Activated CD4-positive, alpha-beta memory T cell treated with anti-CD3 and anti-CD28 coated beads for 36 hours (primary cell): ENCODE measurements around the gene KRT78. TPM values are rescaled to one million over a fixed set of nuclear protein-coding genes. Genes with fewer than 3 reads are reported as not detected.

Experiments
- CTCF ChIA-PET: fragments of 350-600 bp; sonication (Branson Sonifier 250); formaldehyde crosslinking; loops from one replicate; lab custom pipeline; 2021; ENCODE audit warnings: antibody characterized with exemption, inconsistent platforms; lab: Charles Lee
- POLR2A ChIA-PET: fragments of 350-600 bp; sonication (Branson Sonifier 250); formaldehyde crosslinking; loops from one replicate; lab custom pipeline; 2021; ENCODE audit warnings: antibody characterized with exemption; lab: Charles Lee
- DNase-seq: peaks from one replicate; pipeline ENCODE4 v3.0.0-alpha.2; 2020
- H3K27ac Mint-ChIP-seq: one replicate; pipeline ENCODE4 v1.8.0; 2021; ENCODE audit warnings: mixed read lengths
- H3K27me3 Mint-ChIP-seq: one replicate; pipeline ENCODE4 v1.8.0; 2021; ENCODE audit warnings: mixed read lengths
- H3K36me3 Mint-ChIP-seq: one replicate; pipeline ENCODE4 v1.8.0; 2021; ENCODE audit warnings: mixed read lengths
- H3K4me1 Mint-ChIP-seq: one replicate; pipeline ENCODE4 v1.8.0; 2021; ENCODE audit warnings: low read depth, mixed read lengths
- H3K4me3 Mint-ChIP-seq: one replicate; pipeline ENCODE4 v1.8.0; 2021; ENCODE audit warnings: mild to moderate bottlenecking, mixed read lengths
- H3K9me3 Mint-ChIP-seq: one replicate; pipeline ENCODE4 v1.8.0; 2021; ENCODE audit warnings: mixed read lengths
- intact Hi-C: fragments of 100-400 bp; cut with micrococcal nuclease; formaldehyde crosslinking; loops from one replicate; pipeline ENCODE4 v1.15.1; 2023
- total RNA-seq, 2 experiments: library from RNA; stranded (reverse); gene quantifications; one replicate each; pipeline ENCODE4 v1.2.3, GENCODE V29; 2021

Gene KRT78
- total RNA-seq, 2 experiments from 2014 or later: not detected

- CTCF ChIA-PET: no interaction called here
- Mint-ChIP-seq H3K4me3 (no peak overlapping the region), H3K4me1 (no peaks in the 10 kb centered on the region), H3K9me3 (no peaks in the 10 kb centered on the region), H3K27ac (no peak overlapping the region), H3K27me3 (peaks cover 2% of the 10 kb centered on the region), H3K36me3 (no peaks in the 10 kb centered on the region)
- POLR2A ChIA-PET: no interaction called here
- DNase-seq: no peak
- intact Hi-C loops: no loop called here
These were observed 30.4 kb downstream of the KRT78 start for GRCh38 chr12:52818388-52818787.

- no peak overlapping the region for H3K27ac Mint-ChIP-seq
- no peaks in the 10 kb centered on the region for H3K4me1 Mint-ChIP-seq
- ChIA-PET POLR2A (no interaction called here), CTCF (interaction anchor here (0.6 kb wide), 1 partner anchor 988 kb away, joined by 5 read pairs; no protein-coding TSS in a partner anchor)
- H3K36me3 Mint-ChIP-seq: no peaks in the 10 kb centered on the region
- no peaks in the 10 kb centered on the region for H3K9me3 Mint-ChIP-seq
- intact Hi-C loops: no loop called here
- no peak overlapping the region for H3K4me3 Mint-ChIP-seq
- peaks cover 2% of the 10 kb centered on the region for H3K27me3 Mint-ChIP-seq
- no peak for DNase-seq
These were observed 31.0 kb downstream of the KRT78 start for GRCh38 chr12:52817699-52818238.

- H3K4me1 Mint-ChIP-seq: no peaks in the 10 kb centered on the region
- CTCF ChIA-PET: interaction anchor here (0.6 kb wide), 1 partner anchor 987 kb away, joined by 5 read pairs; no protein-coding TSS in a partner anchor
- no peak overlapping the region for H3K4me3 Mint-ChIP-seq
- H3K36me3 Mint-ChIP-seq: no peaks in the 10 kb centered on the region
- POLR2A ChIA-PET: no interaction called here
- H3K27ac Mint-ChIP-seq: no peak overlapping the region
- peaks cover 2% of the 10 kb centered on the region for H3K27me3 Mint-ChIP-seq
- DNase-seq: no peak
- intact Hi-C loops: no loop called here
- no peaks in the 10 kb centered on the region for H3K9me3 Mint-ChIP-seq
These were observed 31.6 kb downstream of the KRT78 start for GRCh38 chr12:52817003-52817698.

- POLR2A ChIA-PET: no interaction called here
- Mint-ChIP-seq H3K9me3 (no peaks in the 10 kb centered on the region), H3K4me3 (no peak overlapping the region), H3K4me1 (no peaks in the 10 kb centered on the region), H3K27me3 (peaks cover 2% of the 10 kb centered on the region), H3K27ac (no peak overlapping the region), H3K36me3 (no peaks in the 10 kb centered on the region)
- CTCF ChIA-PET: no interaction called here
- intact Hi-C loops: no loop called here
- no peak for DNase-seq
These were observed 32.9 kb downstream of the KRT78 start for GRCh38 chr12:52815676-52816588.

- Mint-ChIP-seq H3K4me3 (no peak overlapping the region), H3K9me3 (no peaks in the 10 kb centered on the region), H3K4me1 (no peaks in the 10 kb centered on the region), H3K27me3 (peaks cover 2% of the 10 kb centered on the region), H3K36me3 (no peaks in the 10 kb centered on the region), H3K27ac (no peak overlapping the region)
- POLR2A ChIA-PET: no interaction called here
- CTCF ChIA-PET: no interaction called here
- intact Hi-C loops: no loop called here
- DNase-seq: no peak
These were observed 33.6 kb downstream of the KRT78 start for GRCh38 chr12:52815161-52815560.

GRCh38 chr12:52814710-52815155 is 34.1 kb downstream of the KRT78 start:
- CTCF ChIA-PET: interaction anchor here (1.6 kb wide), 1 partner anchor 70 kb away, joined by 3 read pairs; no protein-coding TSS in a partner anchor
- H3K36me3 Mint-ChIP-seq: no peaks in the 10 kb centered on the region
- H3K27ac Mint-ChIP-seq: no peak overlapping the region
- intact Hi-C loops: no loop called here
- POLR2A ChIA-PET: no interaction called here
- no peak overlapping the region for H3K4me3 Mint-ChIP-seq
- no peaks in the 10 kb centered on the region for H3K9me3 Mint-ChIP-seq
- H3K4me1 Mint-ChIP-seq: no peaks in the 10 kb centered on the region
- peaks cover 3% of the 10 kb centered on the region for H3K27me3 Mint-ChIP-seq
- DNase-seq: no peak

- Mint-ChIP-seq H3K4me3 (no peak within 1 kb of the TSS), H3K27me3 (peaks cover 4% of the 10 kb centered on the region), H3K27ac (no peak within 1 kb of the TSS), H3K4me1 (no peaks in the 10 kb centered on the region), H3K36me3 (no peaks in the 10 kb centered on the region), H3K9me3 (no peaks in the 10 kb centered on the region)
- intact Hi-C loops: no loop called here
- ChIA-PET POLR2A (no interaction called here), CTCF (interaction anchor here (1.6 kb wide), 1 partner anchor 71 kb away, joined by 3 read pairs; no protein-coding TSS in a partner anchor)
- DNase-seq: no peak
These were observed 34.7 kb downstream of the KRT78 start, which contains the start of gene KRT4 for GRCh38 chr12:52813885-52814709. TSS of gene KRT4 (minus strand) at chr12:52814116. CDS start at chr12:52814058, 58 bp downstream.

GRCh38 chr12:52813203-52813819 is 35.5 kb downstream of the KRT78 start:
- Mint-ChIP-seq H3K4me3 (no peak overlapping the region), H3K4me1 (no peaks in the 10 kb centered on the region), H3K27ac (no peak overlapping the region), H3K9me3 (no peaks in the 10 kb centered on the region), H3K36me3 (no peaks in the 10 kb centered on the region), H3K27me3 (peaks cover 2% of the 10 kb centered on the region)
- ChIA-PET POLR2A (no interaction called here), CTCF (interaction anchor here (1.6 kb wide), 1 partner anchor 72 kb away, joined by 3 read pairs; no protein-coding TSS in a partner anchor)
- DNase-seq: no peak
- intact Hi-C loops: no loop called here

- Mint-ChIP-seq H3K27me3 (peaks cover 3% of the 10 kb centered on the region), H3K36me3 (no peaks in the 10 kb centered on the region), H3K27ac (no peak overlapping the region), H3K4me1 (no peaks in the 10 kb centered on the region), H3K4me3 (no peak overlapping the region), H3K9me3 (no peaks in the 10 kb centered on the region)
- intact Hi-C loops: no loop called here
- DNase-seq: no peak
- ChIA-PET CTCF (interaction anchor here (1.1 kb wide), 1 partner anchor 534 kb away, joined by 3 read pairs; no protein-coding TSS in a partner anchor), POLR2A (no interaction called here)
These were observed 36.0 kb downstream of the KRT78 start for GRCh38 chr12:52812749-52813148.

- ChIA-PET POLR2A (no interaction called here), CTCF (interaction anchor here (1.1 kb wide), 1 partner anchor 533 kb away, joined by 3 read pairs; no protein-coding TSS in a partner anchor)
- intact Hi-C loops: no loop called here
- H3K9me3 Mint-ChIP-seq: no peaks in the 10 kb centered on the region
- no peaks in the 10 kb centered on the region for H3K36me3 Mint-ChIP-seq
- no peak overlapping the region for H3K27ac Mint-ChIP-seq
- no peak overlapping the region for H3K4me3 Mint-ChIP-seq
- no peaks in the 10 kb centered on the region for H3K4me1 Mint-ChIP-seq
- DNase-seq: no peak
- peaks cover 4% of the 10 kb centered on the region for H3K27me3 Mint-ChIP-seq
These were observed 36.8 kb downstream of the KRT78 start for GRCh38 chr12:52812073-52812400.
